H9 (cell line): Measurements from ENCODE around the gene SSTR4. TPM values are rescaled to one million over a fixed set of nuclear protein-coding genes. Genes with fewer than 3 reads are reported as not detected.

Experiments
- DNase-seq: peaks from one replicate; pipeline ENCODE4 v3.0.0-alpha.2; 2017
- H2AFZ ChIP-seq: one replicate; pipeline ENCODE4 v1.6.1; 2013; ENCODE audit warnings: mild to moderate bottlenecking, low read length, control low read depth, moderate library complexity
- H2AK5ac ChIP-seq: 2 replicates; pipeline ENCODE4 v1.6.1; 2013; ENCODE audit warnings: low read length, control low read depth, mixed read lengths; ENCODE audit not compliant: insufficient read length
- H2BK120ac ChIP-seq: one replicate; pipeline ENCODE4 v1.6.1; 2013; ENCODE audit warnings: low read depth, mild to moderate bottlenecking, low read length, control low read depth, inconsistent platforms; ENCODE audit not compliant: poor library complexity, severe bottlenecking
- H2BK12ac ChIP-seq: 2 replicates; pipeline ENCODE4 v1.6.1; 2013; ENCODE audit warnings: low read length, control low read depth, mixed read lengths, low read depth; ENCODE audit not compliant: insufficient read length
- H2BK15ac ChIP-seq: 2 replicates; pipeline ENCODE4 v1.6.1; 2013; ENCODE audit warnings: low read depth, low read length, control low read depth
- H2BK20ac ChIP-seq: one replicate; pipeline ENCODE4 v1.6.1; 2013; ENCODE audit warnings: low read depth, mild to moderate bottlenecking, low read length, control low read depth, inconsistent platforms; ENCODE audit not compliant: poor library complexity, severe bottlenecking
- H2BK5ac ChIP-seq: 2 replicates; pipeline ENCODE4 v1.6.1; 2013; ENCODE audit warnings: low read length, control low read depth, mixed read lengths; ENCODE audit not compliant: insufficient read length
- H3K14ac ChIP-seq: 2 replicates; pipeline ENCODE4 v1.6.1; 2013; ENCODE audit warnings: low read length, control low read depth; ENCODE audit not compliant: insufficient read depth
- H3K18ac ChIP-seq: 2 replicates; pipeline ENCODE4 v1.6.1; 2013; ENCODE audit warnings: low read depth, mild to moderate bottlenecking, mixed read lengths, low read length, control low read depth; ENCODE audit not compliant: insufficient read length
- H3K23ac ChIP-seq: 2 replicates; pipeline ENCODE4 v1.6.1; 2013; ENCODE audit warnings: low read length, control low read depth, mixed read lengths, low read depth; ENCODE audit not compliant: insufficient read length
- H3K23me2 ChIP-seq: 2 replicates; pipeline ENCODE4 v1.6.1; 2013; ENCODE audit warnings: low read depth, mild to moderate bottlenecking, mixed read lengths, low read length, control low read depth; ENCODE audit not compliant: insufficient read length, poor library complexity, severe bottlenecking
- H3K27ac ChIP-seq: 2 replicates; pipeline ENCODE4 v1.5.1; 2013; ENCODE audit warnings: low read length, control low read depth, mixed read lengths, low read depth; ENCODE audit not compliant: insufficient read length
- H3K27me3 ChIP-seq: 2 replicates; pipeline ENCODE4 v1.6.1; 2013; ENCODE audit warnings: low read length, control low read depth, inconsistent platforms; ENCODE audit not compliant: insufficient read depth
- H3K4ac ChIP-seq: 2 replicates; pipeline ENCODE4 v1.6.1; 2013; ENCODE audit warnings: low read depth, mild to moderate bottlenecking, control low read depth, inconsistent platforms, low read length, moderate library complexity
- H3K4me1 ChIP-seq: 2 replicates; pipeline ENCODE4 v1.6.1; 2013; ENCODE audit warnings: low read length, control low read depth, inconsistent platforms; ENCODE audit not compliant: insufficient read depth
- H3K4me2 ChIP-seq: 2 replicates; pipeline ENCODE4 v1.6.1; 2013; ENCODE audit warnings: low read length, control low read depth, mixed read lengths; ENCODE audit not compliant: insufficient read length, insufficient read depth
- H3K56ac ChIP-seq: 2 replicates; pipeline ENCODE4 v1.6.1; 2013; ENCODE audit warnings: low read depth, mild to moderate bottlenecking, mixed read lengths, low read length, control low read depth; ENCODE audit not compliant: insufficient read length
- H3K79me1 ChIP-seq: 2 replicates; pipeline ENCODE4 v1.6.1; 2013; ENCODE audit warnings: low read depth, mild to moderate bottlenecking, moderate library complexity, low read length, control low read depth, inconsistent platforms; ENCODE audit not compliant: insufficient read depth, poor library complexity, severe bottlenecking
- H3K79me2 ChIP-seq: 2 replicates; pipeline ENCODE4 v1.6.1; 2013; ENCODE audit warnings: low read length, control low read depth, inconsistent platforms; ENCODE audit not compliant: insufficient read depth
- H3K9ac ChIP-seq: 2 replicates; pipeline ENCODE4 v1.6.1; 2013; ENCODE audit warnings: low read length, control low read depth, mixed read lengths; ENCODE audit not compliant: insufficient read length; ENCODE audit errors: extremely low read depth
- H3K9me3 ChIP-seq: one replicate; pipeline ENCODE4 v1.6.1; 2013; ENCODE audit warnings: low read depth, low read length, inconsistent platforms; ENCODE audit not compliant: control insufficient read depth
- H3T11ph ChIP-seq: one replicate; pipeline ENCODE4 v1.6.1; 2013; ENCODE audit warnings: mild to moderate bottlenecking, low read length, control low read depth, inconsistent platforms
- H4K20me1 ChIP-seq: one replicate; pipeline ENCODE4 v1.6.1; 2013; ENCODE audit not compliant: control insufficient read depth, insufficient read length, insufficient read depth
- H4K5ac ChIP-seq: 2 replicates; pipeline ENCODE4 v1.6.1; 2013; ENCODE audit warnings: low read depth, mild to moderate bottlenecking, mixed read lengths, low read length, control low read depth; ENCODE audit not compliant: insufficient read length
- H4K8ac ChIP-seq: replicated peaks from 2 replicates; pipeline ENCODE4 v1.6.1; 2013; ENCODE audit warnings: low read length, control low read depth, mixed read lengths, low read depth; ENCODE audit not compliant: insufficient read length
- H4K91ac ChIP-seq: 2 replicates; pipeline ENCODE4 v1.6.1; 2013; ENCODE audit warnings: low read depth, mild to moderate bottlenecking, moderate library complexity, mixed read lengths, low read length, control low read depth; ENCODE audit not compliant: insufficient read length
- H3K27ac Mint-ChIP-seq, 3 experiments: 2 replicates in 2 of 3; 3 replicates in 1 of 3; pipeline ENCODE4 v1.8.0; 2020 to 2021; ENCODE audit warnings: mixed read lengths in 3 of 3, mild to moderate bottlenecking in 1 of 3, moderate library complexity in 1 of 3
- H3K27me3 Mint-ChIP-seq: 2 replicates; pipeline ENCODE4 v1.8.0; 2021; ENCODE audit warnings: low read depth, mild to moderate bottlenecking, moderate library complexity, mixed read lengths
- H3K36me3 Mint-ChIP-seq, 3 experiments: 2 replicates in 2 of 3; 3 replicates in 1 of 3; pipeline ENCODE4 v1.8.0; 2020 to 2021; ENCODE audit warnings: low read depth in 3 of 3, mixed read lengths in 3 of 3; ENCODE audit not compliant: insufficient read depth in 1 of 3
- H3K4me1 Mint-ChIP-seq, 2 experiments: 2 replicates each; pipeline ENCODE4 v1.8.0; 2020; ENCODE audit warnings: mixed read lengths in 2 of 2
- H3K4me3 Mint-ChIP-seq, 2 experiments: 2 replicates in 1 of 2; 3 replicates in 1 of 2; pipeline ENCODE4 v1.8.0; 2020 to 2021; ENCODE audit warnings: mild to moderate bottlenecking in 2 of 2, mixed read lengths in 2 of 2, moderate library complexity in 1 of 2
- H3K9me3 Mint-ChIP-seq, 2 experiments: 2 replicates in 1 of 2; 3 replicates in 1 of 2; pipeline ENCODE4 v1.8.0; 2020; ENCODE audit warnings: mild to moderate bottlenecking in 2 of 2, mixed read lengths in 2 of 2, moderate library complexity in 1 of 2
- CTCF ChIP-seq: fragments of 200-600 bp; sonication (generic); conservative IDR thresholded peaks from 3 replicates; pipeline ENCODE4 v1.8.0; 2021; ENCODE audit warnings: antibody characterized with exemption, mild to moderate bottlenecking
- WGBS: extraction: QIAGEN DNeasy Blood & Tissue Kit; methylation state at CpG from one replicate; pipeline ENCODE4 v1.1.7; 2013; ENCODE audit warnings: missing lambda C conversion rate, low lambda C conversion rate, mixed read lengths; ENCODE audit not compliant: insufficient read length; ENCODE audit errors: extremely low coverage; 5-methylcytosine and 5-hydroxymethylcytosine counted together
- total RNA-seq: library from RNA; stranded (reverse); gene quantifications from 2 replicates; pipeline ENCODE4 v1.2.1, GENCODE V29; 2021

SSTR4 gene
- total RNA-seq, 1 experiment from 2014 or later = not detected

GRCh38 chr20:23021951-23022350 is 13.2 kb upstream of the SSTR4 start:
- Histone ChIP-seq H3K23me2 (no peaks in the 10 kb centered on the region), H4K8ac (no peak overlapping the region), H3K4ac (no peak overlapping the region), H4K91ac (no peak overlapping the region), H2BK5ac (no peak overlapping the region), H3K27me3 (no peaks in the 10 kb centered on the region), H2BK15ac (no peak overlapping the region), H2BK20ac (no peak overlapping the region), H3K4me2 (no peak overlapping the region), H2AFZ (no peak overlapping the region), H4K5ac (no peak overlapping the region), H4K20me1 (no peaks in the 10 kb centered on the region), H3K79me2 (no peaks in the 10 kb centered on the region), H3K14ac (no peak overlapping the region), H3K9ac (no peak overlapping the region), H2BK120ac (no peak overlapping the region), H3K56ac (no peak overlapping the region), H3K18ac (no peak overlapping the region), H3K23ac (no peak overlapping the region), H3K27ac (no peak overlapping the region), H3K4me1 (no peaks in the 10 kb centered on the region), H3K79me1 (no peaks in the 10 kb centered on the region), H3T11ph (no peak overlapping the region), H3K9me3 (no peaks in the 10 kb centered on the region), H2AK5ac (no peak overlapping the region), H2BK12ac (no peak overlapping the region)
- Mint-ChIP-seq H3K27me3 (peaks cover 4% of the 10 kb centered on the region), H3K4me1 (peaks cover 5 to 14% of the 10 kb centered on the region in 2 experiments; a peak in 3 of 4 replicates), H3K27ac (no peak overlapping the region), H3K36me3 (no peaks in the 10 kb centered on the region; a peak in 1 of 7 replicates), H3K4me3 (no peak overlapping the region), H3K9me3 (no peaks in the 10 kb centered on the region)
- TF ChIP-seq CTCF = no peak
- no CpG with 5 or more reads among the region's 5 CpGs for WGBS
- no peak for DNase-seq
